CD4-positive, alpha-beta T cell treated with Interleukin-4 for 4 hours (primary cell): ENCODE data around the gene ORC3.

Experiments used
- DNase-seq: peaks from one replicate; pipeline ENCODE4 v3.0.0-alpha.2; 2020

The ORC3 gene

GRCh38 chr6:87589693-87590416 is at the start of gene ORC3, which contains the start of gene RARS2:
ORC3 (plus strand) TSS chr6:87590135; CDS start chr6:87590169, 34 bp downstream.
RARS2 (minus strand) TSS chr6:87589987; CDS start chr6:87589957, 30 bp downstream.
- DNase-seq = peak; percentile 94

- DNase-seq = no peak
Measured at GRCh38 chr6:87540539-87540938, 49.4 kb upstream of the ORC3 start.

- no peak for DNase-seq
Measured at GRCh38 chr6:87541041-87541440, 48.9 kb upstream of the ORC3 start.

- DNase-seq = no peak
Measured at GRCh38 chr6:87541744-87542143, 48.2 kb upstream of the ORC3 start.

- no peak for DNase-seq
Measured at GRCh38 chr6:87543696-87544473, 46.0 kb upstream of the ORC3 start.

- DNase-seq = no peak
Measured at GRCh38 chr6:87544474-87544735, 45.5 kb upstream of the ORC3 start.

- no peak for DNase-seq
Measured at GRCh38 chr6:87551799-87552198, 38.1 kb upstream of the ORC3 start.

GRCh38 chr6:87553159-87553765 is 36.7 kb upstream of the ORC3 start:
- no peak for DNase-seq

GRCh38 chr6:87555506-87555905 is 34.4 kb upstream of the ORC3 start:
- DNase-seq = no peak

GRCh38 chr6:87558446-87558845 is 31.5 kb upstream of the ORC3 start:
- DNase-seq = no peak

- DNase-seq = no peak
Measured at GRCh38 chr6:87561017-87561416, 28.9 kb upstream of the ORC3 start.

- DNase-seq = no peak
Measured at GRCh38 chr6:87572021-87572420, 17.9 kb upstream of the ORC3 start.

GRCh38 chr6:87572883-87573282 is 17.1 kb upstream of the ORC3 start:
- DNase-seq = no peak

GRCh38 chr6:87573307-87574024 is 16.5 kb upstream of the ORC3 start:
- DNase-seq = no peak

GRCh38 chr6:87574237-87574804 is 15.6 kb upstream of the ORC3 start:
- DNase-seq = peak; percentile 37

GRCh38 chr6:87575423-87575822 is 14.5 kb upstream of the ORC3 start:
- DNase-seq = no peak

- DNase-seq = no peak
Measured at GRCh38 chr6:87583822-87584221, 6.1 kb upstream of the ORC3 start.

GRCh38 chr6:87586371-87587077 is 3.4 kb upstream of the ORC3 start:
- DNase-seq = no peak

- DNase-seq = no peak
Measured at GRCh38 chr6:87588756-87589407, 1.1 kb upstream of the ORC3 start.

GRCh38 chr6:87590417-87590880 is 514 bp downstream of the ORC3 start:
- DNase-seq = no peak

GRCh38 chr6:87590990-87591389 is 1.1 kb downstream of the ORC3 start:
- DNase-seq = no peak

- no peak for DNase-seq
Measured at GRCh38 chr6:87600576-87600975, 10.6 kb downstream of the ORC3 start.
